GM03348 (cell line): ENCODE data around the gene PHEX.
"Not testable (repeated sequence)": the region's sequence is repeated elsewhere in the genome, so short reads cannot be mapped to it uniquely, and the experiment has no call there.

ENCODE experiments used
- DNase-seq: peaks from one replicate; pipeline ENCODE4 v3.0.0; 2012; ENCODE audit warnings: low spot score

PHEX gene

GRCh38 chrX:22246620-22247019 lies 214.5 kb downstream of the PHEX start:
- peak; percentile 7 for DNase-seq

- peak; percentile 46 for DNase-seq
Measured at GRCh38 chrX:22247169-22247568, 215.0 kb downstream of the PHEX start.

- no peak for DNase-seq
Measured at GRCh38 chrX:22248401-22248800, 216.3 kb downstream of the PHEX start.

GRCh38 chrX:22249371-22249770 lies 217.2 kb downstream of the PHEX start:
- DNase-seq: no peak

GRCh38 chrX:22268706-22269105 lies 236.6 kb downstream of the PHEX start:
- no peak for DNase-seq

GRCh38 chrX:22272613-22273012 lies 240.5 kb downstream of the PHEX start, which contains the start of gene CBLL2:
Gene CBLL2, plus strand, starts transcription at chrX:22272913. Its CDS starts 79 bp downstream, at chrX:22272992.
- no peak for DNase-seq

- DNase-seq: no peak
Measured at GRCh38 chrX:22273714-22274317, 241.7 kb downstream of the PHEX start.

- DNase-seq: peak; percentile 5
Measured at GRCh38 chrX:22276781-22277180, 244.7 kb downstream of the PHEX start.

- DNase-seq: no peak
Measured at GRCh38 chrX:22278375-22278774, 246.2 kb downstream of the PHEX start.

- not testable (repeated sequence) for DNase-seq
Measured at GRCh38 chrX:22289209-22289608, 257.1 kb downstream of the PHEX start.

GRCh38 chrX:22296871-22297270 lies 264.7 kb downstream of the PHEX start:
- DNase-seq: no peak

GRCh38 chrX:22300130-22300529 lies 268.0 kb downstream of the PHEX start:
- DNase-seq: peak; percentile 60
